ENCODE measurements around the gene EEF2K. TPM values are rescaled to one million over a fixed set of nuclear protein-coding genes. Genes with fewer than 3 reads are reported as not detected.

Gene EEF2K
- total and polyA plus RNA-seq, 2 of the 13 experiments (the other 11 are each of a cell fraction or from before 2014, with no cell fraction given) = 22.0 to 23.8 TPM

DNA sequence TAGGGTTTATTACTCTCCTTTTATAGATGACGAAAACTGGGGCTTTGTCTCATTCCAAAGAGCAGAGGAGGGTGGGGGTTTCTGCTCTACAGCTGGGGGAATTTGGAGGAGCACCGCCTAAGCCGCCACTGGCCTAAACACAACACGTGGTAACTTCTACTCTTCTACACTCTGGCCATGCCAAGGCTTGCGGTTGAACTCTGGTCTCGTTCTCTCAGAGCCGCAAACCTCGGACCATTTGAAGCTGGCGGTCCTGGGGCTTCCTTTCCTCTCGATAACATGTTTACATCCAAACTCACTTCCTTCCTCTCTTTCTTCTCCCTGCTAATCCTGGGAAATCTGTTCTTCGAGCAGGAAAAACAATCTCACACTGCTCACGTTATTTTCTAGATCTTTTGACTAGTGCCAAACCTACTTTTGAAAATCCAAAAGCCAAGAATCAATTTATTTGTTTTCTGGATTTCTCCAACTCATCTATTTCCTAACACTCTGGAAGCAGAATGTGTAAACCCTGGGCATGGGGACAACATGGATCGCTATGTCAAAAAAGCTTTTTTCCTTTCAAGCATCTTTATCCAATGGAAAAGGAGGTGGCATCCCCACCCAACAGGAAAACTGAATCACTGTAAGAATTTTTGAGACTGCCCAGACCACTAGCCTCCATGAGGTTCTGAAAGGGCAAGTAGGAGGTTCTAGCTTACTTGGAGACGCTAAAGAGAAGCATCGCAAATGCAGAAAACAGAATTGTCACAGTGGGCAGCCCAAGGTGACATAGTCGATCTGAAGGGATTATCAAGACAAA lies 13.6 kb upstream of the EEF2K start (continued):
- TF ChIP-seq, protein P1, sequence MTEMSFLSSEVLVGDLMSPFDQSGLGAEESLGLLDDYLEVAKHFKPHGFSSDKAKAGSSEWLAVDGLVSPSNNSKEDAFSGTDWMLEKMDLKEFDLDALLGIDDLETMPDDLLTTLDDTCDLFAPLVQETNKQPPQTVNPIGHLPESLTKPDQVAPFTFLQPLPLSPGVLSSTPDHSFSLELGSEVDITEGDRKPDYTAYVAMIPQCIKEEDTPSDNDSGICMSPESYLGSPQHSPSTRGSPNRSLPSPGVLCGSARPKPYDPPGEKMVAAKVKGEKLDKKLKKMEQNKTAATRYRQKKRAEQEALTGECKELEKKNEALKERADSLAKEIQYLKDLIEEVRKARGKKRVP (CRISPR knock-in tag; IDR thresholded peaks at IDR 0.05) = no peak
- TF ChIP-seq, protein P2, sequence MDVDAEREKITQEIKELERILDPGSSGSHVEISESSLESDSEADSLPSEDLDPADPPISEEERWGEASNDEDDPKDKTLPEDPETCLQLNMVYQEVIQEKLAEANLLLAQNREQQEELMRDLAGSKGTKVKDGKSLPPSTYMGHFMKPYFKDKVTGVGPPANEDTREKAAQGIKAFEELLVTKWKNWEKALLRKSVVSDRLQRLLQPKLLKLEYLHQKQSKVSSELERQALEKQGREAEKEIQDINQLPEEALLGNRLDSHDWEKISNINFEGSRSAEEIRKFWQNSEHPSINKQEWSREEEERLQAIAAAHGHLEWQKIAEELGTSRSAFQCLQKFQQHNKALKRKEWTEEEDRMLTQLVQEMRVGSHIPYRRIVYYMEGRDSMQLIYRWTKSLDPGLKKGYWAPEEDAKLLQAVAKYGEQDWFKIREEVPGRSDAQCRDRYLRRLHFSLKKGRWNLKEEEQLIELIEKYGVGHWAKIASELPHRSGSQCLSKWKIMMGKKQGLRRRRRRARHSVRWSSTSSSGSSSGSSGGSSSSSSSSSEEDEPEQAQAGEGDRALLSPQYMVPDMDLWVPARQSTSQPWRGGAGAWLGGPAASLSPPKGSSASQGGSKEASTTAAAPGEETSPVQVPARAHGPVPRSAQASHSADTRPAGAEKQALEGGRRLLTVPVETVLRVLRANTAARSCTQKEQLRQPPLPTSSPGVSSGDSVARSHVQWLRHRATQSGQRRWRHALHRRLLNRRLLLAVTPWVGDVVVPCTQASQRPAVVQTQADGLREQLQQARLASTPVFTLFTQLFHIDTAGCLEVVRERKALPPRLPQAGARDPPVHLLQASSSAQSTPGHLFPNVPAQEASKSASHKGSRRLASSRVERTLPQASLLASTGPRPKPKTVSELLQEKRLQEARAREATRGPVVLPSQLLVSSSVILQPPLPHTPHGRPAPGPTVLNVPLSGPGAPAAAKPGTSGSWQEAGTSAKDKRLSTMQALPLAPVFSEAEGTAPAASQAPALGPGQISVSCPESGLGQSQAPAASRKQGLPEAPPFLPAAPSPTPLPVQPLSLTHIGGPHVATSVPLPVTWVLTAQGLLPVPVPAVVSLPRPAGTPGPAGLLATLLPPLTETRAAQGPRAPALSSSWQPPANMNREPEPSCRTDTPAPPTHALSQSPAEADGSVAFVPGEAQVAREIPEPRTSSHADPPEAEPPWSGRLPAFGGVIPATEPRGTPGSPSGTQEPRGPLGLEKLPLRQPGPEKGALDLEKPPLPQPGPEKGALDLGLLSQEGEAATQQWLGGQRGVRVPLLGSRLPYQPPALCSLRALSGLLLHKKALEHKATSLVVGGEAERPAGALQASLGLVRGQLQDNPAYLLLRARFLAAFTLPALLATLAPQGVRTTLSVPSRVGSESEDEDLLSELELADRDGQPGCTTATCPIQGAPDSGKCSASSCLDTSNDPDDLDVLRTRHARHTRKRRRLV (CRISPR knock-in tag; IDR thresholded peaks at IDR 0.05) = no peak
- peak; percentile 79; the same call in 1 of the 2 replicates for TF ChIP-seq ZNF510 (CRISPR knock-in tag; IDR thresholded peaks at IDR 0.05; ENCODE audit: low read depth)
- TF ChIP-seq, protein P3, sequence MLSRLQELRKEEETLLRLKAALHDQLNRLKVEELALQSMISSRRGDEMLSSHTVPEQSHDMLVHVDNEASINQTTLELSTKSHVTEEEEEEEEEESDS (CRISPR knock-in tag; IDR thresholded peaks at IDR 0.05; ENCODE audit: borderline replicate concordance) = peak; percentile 96; the same call in 1 of the 2 replicates
- TF ChIP-seq ZNF572 (CRISPR knock-in tag; IDR thresholded peaks at IDR 0.05) = no peak
- TF ChIP-seq, protein P4, sequence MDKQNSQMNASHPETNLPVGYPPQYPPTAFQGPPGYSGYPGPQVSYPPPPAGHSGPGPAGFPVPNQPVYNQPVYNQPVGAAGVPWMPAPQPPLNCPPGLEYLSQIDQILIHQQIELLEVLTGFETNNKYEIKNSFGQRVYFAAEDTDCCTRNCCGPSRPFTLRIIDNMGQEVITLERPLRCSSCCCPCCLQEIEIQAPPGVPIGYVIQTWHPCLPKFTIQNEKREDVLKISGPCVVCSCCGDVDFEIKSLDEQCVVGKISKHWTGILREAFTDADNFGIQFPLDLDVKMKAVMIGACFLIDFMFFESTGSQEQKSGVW (CRISPR knock-in tag; IDR thresholded peaks at IDR 0.05; ENCODE audit: borderline replicate concordance) = no peak
- TF ChIP-seq NKX3-1 (CRISPR knock-in tag; IDR thresholded peaks at IDR 0.05) = 0 out of 2 replicates have a peak, but pooled peaks have one; percentile 60
- TF ChIP-seq AHR (CRISPR knock-in tag; IDR thresholded peaks at IDR 0.05) = peak; percentile 86
- peak; percentile 86 for TF ChIP-seq MIXL1 (CRISPR knock-in tag; IDR thresholded peaks at IDR 0.05)
- TF ChIP-seq ZNF891 (CRISPR knock-in tag; IDR thresholded peaks at IDR 0.05) = peak; percentile 75; the same call in 1 of the 2 replicates
- peak; percentile 92 for TF ChIP-seq ZNF781 (CRISPR knock-in tag; IDR thresholded peaks at IDR 0.05; ENCODE audit: borderline replicate concordance, not compliant biosample characterization)
- no peak for TF ChIP-seq FOXP1 (IDR thresholded peaks at IDR 0.05)
- peak; percentile 73; the same call in 1 of the 2 replicates for TF ChIP-seq FOXP1 (CRISPR knock-in tag; IDR thresholded peaks at IDR 0.05)
- TF ChIP-seq RBFOX2 (IDR thresholded peaks at IDR 0.05; ENCODE audit: low read depth, low read length) = peak; percentile 24; the same call in 1 of the 2 replicates
- TF ChIP-seq MEIS2 (CRISPR knock-in tag; IDR thresholded peaks at IDR 0.05) = peak; percentile 87

Measured in HepG2 (cell line).